ENCODE results near the gene SCAF11. TPM values are rescaled to one million over a fixed set of nuclear protein-coding genes. Genes with fewer than 3 reads are reported as not detected.

Gene SCAF11
- total and polyA plus RNA-seq, 10 of the 15 experiments (the other 5 are each of a cell fraction or from before 2014, with no cell fraction given) = 42.0 to 153 (median 100) TPM

GRCh38 chr12:45915405-45915804 lies 75.0 kb downstream of the SCAF11 start:
- CTCF ChIA-PET = interaction anchor here (1.8 kb wide), 1 partner anchor 372 kb away, joined by 5 read pairs; no protein-coding TSS in a partner anchor
- no peaks in the 10 kb centered on the region for H3K4me1 ChIP-seq (ENCODE audit: control insufficient read depth, insufficient read depth, low read length)

More at GRCh38 chr12:45915405-45915804, 75.0 kb downstream of the SCAF11 start:
- SMC1A ChIA-PET (ENCODE audit: uncharacterized antibody, unreplicated experiment) = interaction anchor here (1.1 to 2.2 kb wide), 2 partner anchors 14 to 19 kb away, joined by 3 to 6 read pairs; no protein-coding TSS in a partner anchor
- Histone ChIP-seq H4K20me1 (ENCODE audit: control insufficient read depth, insufficient read depth) (no peaks in the 10 kb centered on the region), H3K79me2 (ENCODE audit: control insufficient read depth, insufficient read depth, low read length) (no peaks in the 10 kb centered on the region), H2AFZ (ENCODE audit: control insufficient read depth, low read depth, low read length) (no peak overlapping the region), H3K4me2 (ENCODE audit: control insufficient read depth, insufficient read depth) (no peak overlapping the region), H3K4me3 (no peak overlapping the region), H3K9ac (ENCODE audit: control insufficient read depth, insufficient read depth, low read length) (no peak overlapping the region), H3K27ac (ENCODE audit: control insufficient read depth, insufficient read depth) (no peak overlapping the region), H3K27me3 (replicated peaks in 1 of 2; ENCODE audit: control insufficient read depth in 2 of 2, insufficient read depth in 2 of 2, low read length in 1 of 2) (no peaks in the 10 kb centered on the region), H3K36me3 (ENCODE audit: control insufficient read depth in 2 of 2, insufficient read depth in 2 of 2, low read length in 1 of 2) (peaks cover 0 to 4% of the 10 kb centered on the region in 2 experiments; a peak in 3 of 4 replicates), H3K9me3 (replicated peaks; ENCODE audit: control insufficient read depth, insufficient read depth, low read length) (no peaks in the 10 kb centered on the region)
- intact Hi-C loops (cut with micrococcal nuclease; ENCODE audit: unreplicated experiment) (loop anchor here (10.0 kb wide), 1 partner anchor 371 kb away; no protein-coding TSS in a partner anchor), in situ Hi-C loops (cut with MboI) (no loop called here)
- WGBS (ENCODE audit: insufficient coverage, insufficient replicate concordance, low lambda C conversion rate, missing lambda C conversion rate) = 100% methylated on average over 2 of the region's 2 CpGs
- BruUV-seq (replicated peaks) = no TSS peak
- no peak for TF ChIP-seq CHD1 (IDR thresholded peaks at IDR 0.05; ENCODE audit: low read depth, low read length)
- no peak for TF ChIP-seq ZSCAN29 (IDR thresholded peaks at IDR 0.05)
- TF ChIP-seq BCL3 (IDR thresholded peaks at IDR 0.05; ENCODE audit: borderline replicate concordance, insufficient read depth, low read depth, low read length, poor library complexity, severe bottlenecking) = peak; percentile 6
- no peak for TF ChIP-seq MYC (IDR thresholded peaks at IDR 0.05; ENCODE audit: insufficient read depth, insufficient read length, insufficient replicate concordance, low read length, severe bottlenecking)
- TF ChIP-seq SIN3A (IDR thresholded peaks at IDR 0.05; ENCODE audit: low read depth, low read length) = no peak
- no peak for TF ChIP-seq E2F8 (IDR thresholded peaks at IDR 0.05; ENCODE audit: low read depth, partially characterized antibody)
- peak; percentile 29; the same call in 1 of the 2 replicates for TF ChIP-seq POLR2A (IDR thresholded peaks at IDR 0.05; ENCODE audit: low read depth, low read length)
- TF ChIP-seq RELA (IDR thresholded peaks at IDR 0.05; ENCODE audit: borderline replicate concordance, partially characterized antibody) = no peak
- TF ChIP-seq MEF2B (IDR thresholded peaks at IDR 0.05; ENCODE audit: partially characterized antibody, poor library complexity, severe bottlenecking) = no peak
- no peak for TF ChIP-seq MXI1 (IDR thresholded peaks at IDR 0.05; ENCODE audit: low read depth, low read length)
- TF ChIP-seq RELB (IDR thresholded peaks at IDR 0.05; ENCODE audit: low read depth) = no peak
- TF ChIP-seq SKIL (IDR thresholded peaks at IDR 0.05; ENCODE audit: low read depth, poor library complexity, severe bottlenecking) = no peak
- TF ChIP-seq NRF1 (conservative IDR thresholded peaks at IDR 0.05; ENCODE audit: low read depth, low read length) = no peak
- TF ChIP-seq POLR2AphosphoS5 (IDR thresholded peaks at IDR 0.05; ENCODE audit: low read length) = no peak
- no peak for TF ChIP-seq TCF12 (IDR thresholded peaks at IDR 0.05; ENCODE audit: low read depth, low read length)
- no peak for TF ChIP-seq SREBF1 (IDR thresholded peaks at IDR 0.05; ENCODE audit: low read length)
- TF ChIP-seq KLF5 (IDR thresholded peaks at IDR 0.05; ENCODE audit: partially characterized antibody) = no peak
- RAD21 ChIA-PET (ENCODE audit: unreplicated experiment) = no interaction called here
- DNase-seq (ENCODE audit: low read depth, low spot score) = no peak
- POLR2A ChIA-PET = interaction anchor here (0.9 kb wide), 1 partner anchor 74 kb away, joined by 4 read pairs; no protein-coding TSS in a partner anchor
- ATAC-seq = no peak
- FAIRE-seq = no peak
